ENCODE results near the gene MAFG.
"Not testable (repeated sequence)": the region's sequence is repeated elsewhere in the genome, so short reads cannot be mapped to it uniquely, and the experiment has no call there.

MAFG gene

DNA sequence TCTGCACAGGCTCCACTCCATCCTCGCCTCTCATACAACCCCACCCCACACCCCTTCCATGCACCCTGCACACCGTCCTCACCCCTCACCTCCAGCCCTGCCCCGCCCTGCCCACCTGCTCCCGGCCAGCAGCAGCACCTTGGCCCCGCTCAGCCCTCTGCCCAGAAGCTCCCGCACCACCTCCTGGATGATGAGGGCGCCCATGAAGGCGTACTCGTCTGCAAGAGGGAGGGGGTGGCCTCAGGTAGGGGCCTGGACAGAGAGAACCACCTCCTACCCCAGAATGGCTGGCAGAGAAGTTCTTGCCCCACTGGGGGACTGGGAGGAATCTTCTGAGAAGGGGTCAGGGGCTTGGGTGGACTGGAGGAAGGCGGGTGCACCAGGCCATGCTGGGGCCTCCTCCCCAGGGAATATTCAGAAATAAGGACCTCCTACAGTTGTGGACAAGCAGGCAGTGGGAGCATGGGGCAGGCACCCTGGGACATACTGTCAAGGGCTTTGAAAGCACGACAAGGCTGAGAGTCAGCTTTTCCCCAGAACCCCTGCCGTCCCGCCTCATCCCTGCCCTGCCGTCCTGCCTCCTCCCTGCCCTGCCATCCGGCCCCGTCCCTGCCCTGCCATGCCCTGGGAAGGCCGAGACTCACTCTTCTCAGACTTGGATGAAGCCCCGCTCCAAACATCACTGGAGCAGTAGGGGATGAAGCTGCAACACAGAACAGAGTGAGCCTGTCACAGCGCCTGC is 30.3 kb upstream of the MAFG start:
- DNase-seq, result no peak

GRCh38 chr17:81956607-81957589 is 29.4 kb upstream of the MAFG start:
- no peak for DNase-seq

GRCh38 chr17:81955756-81956544 is 28.4 kb upstream of the MAFG start:
- DNase-seq, result no peak

DNA sequence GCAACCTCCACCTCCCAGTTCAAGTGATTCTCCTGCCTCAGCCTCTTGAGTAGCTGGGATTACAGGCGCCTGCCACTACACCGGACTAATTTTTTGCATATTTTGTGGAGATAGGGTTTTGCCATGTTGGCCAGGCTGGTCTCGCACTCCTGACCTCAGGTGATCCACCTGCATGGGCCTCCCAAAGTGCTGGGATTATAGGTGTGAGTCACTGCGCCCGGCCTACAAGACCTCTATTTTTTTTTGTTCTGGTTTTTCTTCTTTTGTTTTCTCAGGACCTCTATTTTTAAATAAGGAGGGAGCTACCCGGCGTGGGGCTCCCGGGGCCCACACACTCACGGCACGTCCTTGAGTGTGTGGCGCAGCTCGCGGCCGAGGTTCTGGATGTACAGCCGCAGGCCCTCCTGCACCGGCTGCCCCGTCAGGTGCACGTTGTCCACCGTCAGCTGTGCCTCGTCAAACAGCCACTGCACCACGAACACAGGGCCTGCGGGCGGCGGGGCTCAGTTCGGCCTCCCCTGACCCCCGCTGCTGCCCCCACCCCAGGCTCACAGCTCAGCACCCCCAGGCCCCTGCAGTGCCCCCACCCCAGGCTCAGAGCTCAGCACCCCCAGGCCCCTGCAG is 27.6 kb upstream of the MAFG start:
- DNase-seq, result no peak

- no peak for DNase-seq
These were observed 26.9 kb upstream of the MAFG start for GRCh38 chr17:81954131-81955057.

DNA sequence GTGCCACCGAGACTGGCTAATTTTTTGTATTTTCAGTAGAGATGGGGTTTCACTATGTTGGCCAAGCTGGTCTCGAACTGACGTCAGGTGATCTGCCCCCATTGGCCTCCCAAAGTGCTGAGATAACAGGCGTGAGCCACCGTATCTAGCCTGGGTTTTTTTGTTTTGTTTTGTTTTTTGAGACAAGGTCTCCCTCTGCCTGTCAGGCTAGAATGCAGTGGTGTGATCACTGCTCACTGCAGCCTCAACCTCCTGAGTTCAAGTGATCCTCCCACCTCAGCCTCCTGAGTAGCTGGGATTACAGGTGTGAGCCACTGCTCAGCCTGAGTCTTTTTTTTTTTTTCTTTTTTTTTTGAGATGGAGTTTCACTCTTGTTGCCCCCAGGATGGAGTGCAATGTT is 25.9 kb upstream of the MAFG start:
- DNase-seq, result not testable (repeated sequence)

- DNase-seq, result no peak
These were observed 25.3 kb upstream of the MAFG start for GRCh38 chr17:81952792-81953228.

- no peak for DNase-seq
These were observed 24.5 kb upstream of the MAFG start for GRCh38 chr17:81951785-81952684.

GRCh38 chr17:81950501-81950900 is 23.0 kb upstream of the MAFG start:
- no peak for DNase-seq

DNA sequence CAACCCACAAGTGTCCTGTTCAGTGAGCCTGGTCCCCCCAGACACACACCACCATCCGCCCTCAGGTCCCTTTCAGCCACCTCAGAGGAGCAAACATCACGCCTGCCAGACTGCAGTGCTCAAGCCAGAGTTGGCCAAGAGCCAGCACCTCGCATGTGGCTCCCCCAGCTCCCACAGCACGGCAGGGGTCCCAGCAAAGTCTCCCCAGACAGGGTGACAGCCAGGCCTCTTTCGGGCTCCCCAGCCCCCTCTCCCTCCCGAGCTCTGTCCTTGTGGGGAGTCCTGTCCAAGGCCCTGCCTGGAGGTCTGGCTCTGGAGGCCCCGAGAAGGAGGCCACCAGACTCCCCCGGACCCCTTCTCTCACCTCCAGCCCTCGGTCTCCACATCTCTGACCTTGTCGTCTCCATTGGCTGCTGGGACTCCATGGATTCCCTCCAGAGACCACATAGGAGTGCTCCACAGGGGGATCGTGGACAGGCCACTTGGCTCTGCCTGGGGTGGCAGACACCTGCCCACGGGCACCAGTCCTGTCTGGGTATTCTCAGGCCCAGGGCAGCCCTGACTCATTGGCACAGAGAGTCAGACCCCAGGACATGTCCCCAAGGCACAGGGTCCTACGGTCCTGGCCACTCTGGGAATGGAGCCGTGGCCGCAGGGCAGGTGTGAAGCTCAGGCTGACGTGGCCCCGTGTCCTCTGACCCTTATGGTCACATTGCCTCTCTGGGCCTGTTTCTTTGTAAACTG is 21.3 kb upstream of the MAFG start:
- DNase-seq, result no peak

- no peak for DNase-seq
These were observed 19.7 kb upstream of the MAFG start, which contains the start of gene MYADML2 for GRCh38 chr17:81947189-81947588. Gene MYADML2 (minus strand): TSS chr17:81947233. CDS start chr17:81941741, 5,492 bp downstream.

DNA sequence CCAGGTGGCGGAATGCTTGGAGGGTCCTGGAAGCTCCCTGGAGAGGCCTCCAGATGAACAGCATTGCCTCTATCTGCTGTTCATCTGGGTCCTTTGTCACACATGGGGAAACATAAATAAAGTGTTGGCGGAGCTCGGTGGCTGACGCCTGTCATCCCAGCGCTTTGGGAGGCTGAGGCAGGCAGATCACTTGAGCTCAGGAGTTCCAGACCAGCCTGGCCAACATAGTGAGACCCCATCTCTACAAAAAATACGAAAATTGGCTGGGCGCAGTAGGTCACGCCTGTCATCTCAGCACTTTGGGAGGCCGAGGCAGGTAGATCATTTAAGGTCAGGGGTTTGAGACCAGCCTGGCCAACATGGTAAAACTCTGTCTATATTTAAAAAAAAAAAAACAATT is 17.3 kb upstream of the MAFG start:
- no peak for DNase-seq

GRCh38 chr17:81942167-81942553 is 14.6 kb upstream of the MAFG start:
- DNase-seq, result no peak

DNA sequence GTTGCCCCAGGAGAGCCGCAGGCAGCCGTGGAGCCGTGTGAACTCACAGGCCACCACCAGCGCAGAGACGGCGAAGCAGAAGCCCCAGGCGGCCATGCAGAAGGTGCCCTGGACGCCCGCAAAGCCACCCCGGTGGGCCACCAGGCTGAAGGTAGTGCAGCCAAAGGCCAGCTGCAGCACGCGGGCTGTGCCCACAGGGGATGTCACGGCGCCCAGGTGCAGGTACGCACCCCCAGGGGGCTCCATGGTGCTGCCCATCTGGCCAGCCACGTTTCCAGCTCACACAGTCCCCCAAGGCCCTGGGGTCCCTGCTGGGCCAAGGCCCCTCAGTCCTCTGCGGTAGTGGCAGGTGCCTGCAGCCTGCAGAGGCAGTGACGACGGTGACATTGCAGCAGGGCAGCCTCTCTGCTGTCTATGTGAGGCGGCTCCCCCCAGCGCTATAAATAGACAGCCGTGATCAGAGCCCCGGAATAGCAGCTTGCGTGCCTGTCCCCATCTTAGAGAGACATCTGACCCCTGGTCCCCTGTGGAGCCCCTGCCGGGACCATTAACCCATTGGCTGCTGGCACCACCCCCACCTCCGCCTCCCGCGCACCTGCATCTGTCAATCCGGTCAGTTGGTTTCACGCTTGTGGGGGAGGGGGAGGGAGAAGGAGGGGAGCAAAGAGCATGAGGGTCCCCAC is 14.1 kb upstream of the MAFG start:
- no peak for DNase-seq

- no peak for DNase-seq
These were observed 13.3 kb upstream of the MAFG start for GRCh38 chr17:81940538-81941483.

DNA sequence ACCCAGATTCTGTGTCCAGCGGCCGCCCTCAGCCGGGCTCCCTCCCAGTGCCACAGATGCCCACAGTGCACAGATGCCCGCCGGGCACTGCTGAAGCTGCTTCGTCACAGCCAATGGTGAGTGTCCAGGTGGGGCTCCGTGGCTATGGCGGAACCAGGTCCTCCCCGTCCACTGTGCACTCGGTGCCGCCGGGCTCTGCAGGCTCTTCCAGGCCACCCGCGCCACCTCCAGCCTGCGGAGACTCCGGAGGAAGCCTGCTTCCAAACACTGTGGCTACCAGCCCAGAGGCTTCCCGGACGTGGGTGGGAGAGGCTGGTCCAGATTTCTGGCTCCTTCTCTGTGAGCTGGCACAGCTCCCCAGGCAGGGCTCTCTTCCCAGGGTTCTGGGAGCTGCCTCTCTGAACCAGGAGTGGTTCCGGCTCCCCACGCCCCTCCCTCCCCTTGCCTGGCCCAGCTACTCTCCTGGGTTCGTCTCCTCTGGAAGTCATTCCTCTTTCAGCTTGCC is 12.4 kb upstream of the MAFG start:
- DNase-seq, result no peak

DNA sequence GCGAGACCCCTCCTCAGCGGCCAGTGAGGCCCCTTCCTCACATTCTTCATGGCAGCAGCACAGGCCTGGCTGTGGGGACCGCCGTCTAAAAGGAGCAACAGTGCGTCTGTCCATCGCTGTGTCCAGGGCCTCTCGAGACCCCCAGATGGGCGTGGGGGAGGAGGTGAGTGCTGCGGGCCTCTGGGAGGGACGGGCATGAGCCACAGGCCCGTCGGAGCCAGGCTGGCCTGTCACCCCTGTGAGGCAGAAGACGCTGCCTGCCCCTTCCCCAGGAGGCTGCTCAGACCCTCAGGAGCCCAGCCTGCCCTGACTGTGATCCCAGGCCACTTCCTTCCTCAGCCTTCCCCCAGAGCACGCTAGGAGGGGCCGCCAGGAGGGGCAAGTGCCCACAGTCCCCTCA is 11.7 kb upstream of the MAFG start:
- no peak for DNase-seq

GRCh38 chr17:81935709-81936084 is 8.2 kb upstream of the MAFG start:
- no peak for DNase-seq
